ENCODE results near the gene ABCA4. TPM values are rescaled to one million over a fixed set of nuclear protein-coding genes. Genes with fewer than 3 reads are reported as not detected.

ABCA4 gene
- total RNA-seq, 1 experiment from 2014 or later, result 0.22 TPM

- H3K4me1 ChIP-seq (ENCODE audit: control insufficient read depth in 1 of 2, insufficient read depth in 2 of 2, low read length in 2 of 2), result no peaks in the 10 kb centered on the region
- H3K4me2 ChIP-seq (ENCODE audit: low read length), result no peak overlapping the region
- H2AFZ ChIP-seq (ENCODE audit: low read depth, low read length, poor library complexity, severe bottlenecking), result no peak overlapping the region
- H3K27me3 ChIP-seq (ENCODE audit: insufficient read depth, low read length), result no peaks in the 10 kb centered on the region
- DNase-seq (ENCODE audit: low read depth, low spot score) (no peak), ATAC-seq (no peak)
- no peaks in the 10 kb centered on the region for H4K20me1 ChIP-seq (ENCODE audit: insufficient read depth)
- no peaks in the 10 kb centered on the region for H3K9me3 ChIP-seq (ENCODE audit: control insufficient read depth in 1 of 2, insufficient read depth in 1 of 2, low read depth in 1 of 2, low read length in 2 of 2)
- POLR2A ChIA-PET, result no interaction called here
- no TSS peak for BruUV-seq (replicated peaks)
- H3K27ac ChIP-seq (ENCODE audit: low read depth, low read length), result no peak overlapping the region
- RAD21 ChIA-PET (ENCODE audit: low non-redundant PET in 1 of 2, low total read pairs in 2 of 2, uncharacterized antibody in 2 of 2, unreplicated experiment in 2 of 2), result no interaction called here
- H3K36me3 ChIP-seq (ENCODE audit: control insufficient read depth in 1 of 2, insufficient read depth in 2 of 2, low read length in 2 of 2), result no peaks in the 10 kb centered on the region
- intact Hi-C loops (cut with micrococcal nuclease), result no loop called here
- no peak overlapping the region for H3K9ac ChIP-seq (ENCODE audit: low read length)
- no peaks in the 10 kb centered on the region for H3K9me2 ChIP-seq (ENCODE audit: insufficient read depth)
- TF ChIP-seq, protein P1, sequence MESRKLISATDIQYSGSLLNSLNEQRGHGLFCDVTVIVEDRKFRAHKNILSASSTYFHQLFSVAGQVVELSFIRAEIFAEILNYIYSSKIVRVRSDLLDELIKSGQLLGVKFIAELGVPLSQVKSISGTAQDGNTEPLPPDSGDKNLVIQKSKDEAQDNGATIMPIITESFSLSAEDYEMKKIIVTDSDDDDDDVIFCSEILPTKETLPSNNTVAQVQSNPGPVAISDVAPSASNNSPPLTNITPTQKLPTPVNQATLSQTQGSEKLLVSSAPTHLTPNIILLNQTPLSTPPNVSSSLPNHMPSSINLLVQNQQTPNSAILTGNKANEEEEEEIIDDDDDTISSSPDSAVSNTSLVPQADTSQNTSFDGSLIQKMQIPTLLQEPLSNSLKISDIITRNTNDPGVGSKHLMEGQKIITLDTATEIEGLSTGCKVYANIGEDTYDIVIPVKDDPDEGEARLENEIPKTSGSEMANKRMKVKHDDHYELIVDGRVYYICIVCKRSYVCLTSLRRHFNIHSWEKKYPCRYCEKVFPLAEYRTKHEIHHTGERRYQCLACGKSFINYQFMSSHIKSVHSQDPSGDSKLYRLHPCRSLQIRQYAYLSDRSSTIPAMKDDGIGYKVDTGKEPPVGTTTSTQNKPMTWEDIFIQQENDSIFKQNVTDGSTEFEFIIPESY (IDR thresholded peaks at IDR 0.05; ENCODE audit: extremely low read depth, insufficient replicate concordance, low read length), result no peak
- TF ChIP-seq JUND (IDR thresholded peaks at IDR 0.05) (no peak), SRF (IDR thresholded peaks at IDR 0.05; ENCODE audit: low read depth) (no peak), FOSL1 (IDR thresholded peaks at IDR 0.05; ENCODE audit: low read depth) (no peak), CBX3 (IDR thresholded peaks at IDR 0.05; ENCODE audit: low read depth) (no peak), EZH2phosphoT487 (IDR thresholded peaks at IDR 0.05; ENCODE audit: borderline replicate concordance) (no peak), ELF1 (IDR thresholded peaks at IDR 0.05; ENCODE audit: borderline replicate concordance, low read depth) (no peak), CEBPB (IDR thresholded peaks at IDR 0.05; ENCODE audit: low read depth) (no peak), POLR2AphosphoS5 (IDR thresholded peaks at IDR 0.05; ENCODE audit: low read depth, low read length) (no peak), RAD21 (IDR thresholded peaks at IDR 0.05; ENCODE audit: low read depth) (no peak), EGR1 (IDR thresholded peaks at IDR 0.05; ENCODE audit: low read depth) (no peak), YY1 (IDR thresholded peaks at IDR 0.05; ENCODE audit: extremely low read depth, insufficient replicate concordance, low read depth, low read length) (no peak), ZFX (IDR thresholded peaks at IDR 0.05) (no peak), CTCF (IDR thresholded peaks at IDR 0.05 in 2 of 3, conservative IDR thresholded peaks at IDR 0.05 in 1 of 3; ENCODE audit: borderline replicate concordance in 1 of 3, insufficient read depth in 1 of 3, low read depth in 2 of 3, low read length in 2 of 3) (no peak), EZH2 (IDR thresholded peaks at IDR 0.05) (no peak)
- H3K4me3 ChIP-seq (replicated peaks in 1 of 2; ENCODE audit: low read depth in 1 of 2, low read length in 2 of 2), result no peak overlapping the region
- CTCF ChIA-PET, result no interaction called here
- H3K79me2 ChIP-seq (ENCODE audit: insufficient read depth, low read length), result no peaks in the 10 kb centered on the region
Measured at GRCh38 chr1:93965256-93965655, 155.7 kb downstream of the ABCA4 start.
